ENCODE measurements around the gene ARHGAP35. TPM values are rescaled to one million over a fixed set of nuclear protein-coding genes. Genes with fewer than 3 reads are reported as not detected.
A peak's percentile ranks its signal among the peaks of the same experiment; 100 is the strongest.

The ARHGAP35 gene
- total and polyA plus RNA-seq, 9 donors, result 20.9 to 74.8 (median 51.2) TPM

DNA sequence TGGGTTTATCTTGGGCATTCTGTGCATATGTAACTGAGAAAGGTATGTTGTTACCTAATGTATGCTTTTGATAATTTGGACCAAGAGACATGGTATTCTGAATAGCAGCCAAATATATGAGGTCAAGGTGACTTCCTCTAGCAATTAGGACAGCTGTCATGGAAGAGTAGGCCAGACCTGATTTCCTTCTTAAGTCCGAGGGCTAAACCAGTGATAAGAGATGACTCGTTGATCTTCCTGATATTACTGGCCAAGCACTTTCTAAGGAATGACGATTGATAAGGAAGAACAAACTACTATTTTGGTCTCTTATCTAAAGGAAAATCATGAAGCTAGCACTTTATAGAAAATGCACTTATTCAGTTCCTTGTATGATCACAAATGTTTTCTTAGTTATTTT is 42.7 kb downstream of the ARHGAP35 start:
- Histone ChIP-seq H3K27ac (no peak overlapping the region), H3K9me3 (no peaks in the 10 kb centered on the region), H3K27me3 (no peaks in the 10 kb centered on the region), H3K4me3 (no peak overlapping the region), H3K36me3 (no peaks in the 10 kb centered on the region), H3K4me1 (ENCODE audit: insufficient read depth) (peaks cover 19% of the 10 kb centered on the region)
- DNase-seq, result no peak
- TF ChIP-seq, protein P1, sequence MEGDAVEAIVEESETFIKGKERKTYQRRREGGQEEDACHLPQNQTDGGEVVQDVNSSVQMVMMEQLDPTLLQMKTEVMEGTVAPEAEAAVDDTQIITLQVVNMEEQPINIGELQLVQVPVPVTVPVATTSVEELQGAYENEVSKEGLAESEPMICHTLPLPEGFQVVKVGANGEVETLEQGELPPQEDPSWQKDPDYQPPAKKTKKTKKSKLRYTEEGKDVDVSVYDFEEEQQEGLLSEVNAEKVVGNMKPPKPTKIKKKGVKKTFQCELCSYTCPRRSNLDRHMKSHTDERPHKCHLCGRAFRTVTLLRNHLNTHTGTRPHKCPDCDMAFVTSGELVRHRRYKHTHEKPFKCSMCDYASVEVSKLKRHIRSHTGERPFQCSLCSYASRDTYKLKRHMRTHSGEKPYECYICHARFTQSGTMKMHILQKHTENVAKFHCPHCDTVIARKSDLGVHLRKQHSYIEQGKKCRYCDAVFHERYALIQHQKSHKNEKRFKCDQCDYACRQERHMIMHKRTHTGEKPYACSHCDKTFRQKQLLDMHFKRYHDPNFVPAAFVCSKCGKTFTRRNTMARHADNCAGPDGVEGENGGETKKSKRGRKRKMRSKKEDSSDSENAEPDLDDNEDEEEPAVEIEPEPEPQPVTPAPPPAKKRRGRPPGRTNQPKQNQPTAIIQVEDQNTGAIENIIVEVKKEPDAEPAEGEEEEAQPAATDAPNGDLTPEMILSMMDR (IDR thresholded peaks at IDR 0.05), result no peak
- no peak for TF ChIP-seq POLR2A (IDR thresholded peaks at IDR 0.05)
- no peak for TF ChIP-seq EP300 (IDR thresholded peaks at IDR 0.05)
- 28 to 33% (median 31%) methylated on average over 3 of the region's 3 CpGs for WGBS, 3 donors
- intact Hi-C loops (cut with DNase I), result no loop called here

DNA sequence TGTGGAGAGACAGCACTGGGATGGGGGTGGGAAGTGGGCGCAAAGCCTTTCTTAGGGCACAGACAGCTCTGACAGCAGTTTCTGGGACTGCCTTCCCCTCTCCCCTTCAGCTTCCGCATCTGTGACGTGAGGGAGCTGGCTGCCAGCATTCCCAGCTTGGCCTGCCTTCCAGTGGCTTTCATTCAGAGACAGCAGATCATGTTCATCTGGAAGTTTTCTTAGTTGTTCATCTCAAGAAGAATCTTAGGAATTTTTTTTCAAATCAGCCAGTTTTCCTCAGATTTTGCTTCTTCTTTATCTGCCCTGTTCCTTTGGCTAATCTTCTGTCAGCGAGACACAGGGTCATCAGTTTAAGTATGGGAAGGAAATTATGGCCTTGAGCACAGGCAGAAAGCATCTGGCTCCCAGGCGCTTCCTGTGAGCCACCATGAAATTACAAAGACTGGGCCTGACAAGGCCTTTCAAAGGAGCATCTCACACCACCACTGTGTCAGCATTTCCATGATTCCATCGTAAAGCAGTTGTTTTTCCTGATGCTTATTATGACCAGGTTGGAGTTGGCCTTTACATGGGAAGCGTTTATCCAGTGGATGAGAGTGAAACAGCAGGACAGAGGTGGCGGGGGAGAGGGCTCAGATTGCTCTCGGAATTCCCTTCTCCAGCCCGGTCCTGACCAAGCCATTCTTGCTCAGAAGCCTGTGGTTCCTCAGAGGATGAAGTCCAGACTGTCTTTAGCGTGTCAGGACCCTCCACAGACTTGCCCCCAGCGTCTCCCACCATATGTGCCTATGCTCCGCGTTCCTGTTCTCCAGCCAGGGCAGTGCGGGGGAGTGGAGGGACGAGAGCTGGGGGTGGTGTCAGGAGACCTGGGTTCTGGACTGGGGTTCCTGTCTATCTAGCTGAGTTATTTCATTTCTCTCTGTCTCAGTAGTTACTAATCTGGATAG is 43.6 kb downstream of the ARHGAP35 start:
- peak; percentile 40 to 63 (median 43) for DNase-seq
- intact Hi-C loops (cut with DNase I), result no loop called here
- no peaks in the 10 kb centered on the region for H3K27me3 ChIP-seq
- no peak overlapping the region for H3K4me3 ChIP-seq
- H3K27ac ChIP-seq, result peak overlapping the region in 1 of 2 donors; percentile 50
- H3K36me3 ChIP-seq, result no peaks in the 10 kb centered on the region
- no peaks in the 10 kb centered on the region for H3K9me3 ChIP-seq
- peaks cover 12% of the 10 kb centered on the region for H3K4me1 ChIP-seq (ENCODE audit: insufficient read depth)
- WGBS, 3 donors, result 34 to 46% (median 35%) methylated on average over 16 of the region's 16 CpGs
- no peak for TF ChIP-seq POLR2A (IDR thresholded peaks at IDR 0.05)
- TF ChIP-seq, protein P1 (IDR thresholded peaks at IDR 0.05), result no peak
- no peak for TF ChIP-seq EP300 (IDR thresholded peaks at IDR 0.05)

DNA sequence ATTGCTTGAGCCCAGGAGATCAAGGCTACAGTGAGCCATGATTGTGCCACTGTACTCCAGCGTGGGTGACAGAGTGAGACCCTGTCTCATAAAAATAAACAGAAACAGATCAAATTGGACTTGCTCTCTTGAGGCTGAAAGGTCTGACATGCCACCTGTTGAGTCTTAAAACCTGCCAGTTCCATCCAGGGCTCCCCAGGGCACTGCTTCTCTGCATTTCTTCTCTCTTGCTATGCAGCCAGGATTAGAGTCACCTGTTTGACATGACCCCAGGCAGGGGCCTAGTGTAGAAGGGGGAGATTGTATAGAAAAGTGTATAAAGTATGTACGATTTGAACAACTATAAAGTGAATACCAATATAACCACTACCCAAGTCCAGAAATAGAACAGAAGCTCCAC is 45.4 kb downstream of the ARHGAP35 start:
- Histone ChIP-seq H3K4me3 (no peak overlapping the region), H3K27me3 (no peaks in the 10 kb centered on the region), H3K27ac (no peak overlapping the region), H3K4me1 (ENCODE audit: insufficient read depth) (peaks cover 12% of the 10 kb centered on the region), H3K36me3 (no peaks in the 10 kb centered on the region), H3K9me3 (no peaks in the 10 kb centered on the region)
- WGBS, 3 donors, result 69 to 85% (median 80%) methylated on average over 2 of the region's 2 CpGs
- TF ChIP-seq POLR2A (IDR thresholded peaks at IDR 0.05) (no peak), EP300 (IDR thresholded peaks at IDR 0.05) (no peak)
- TF ChIP-seq, protein P1 (IDR thresholded peaks at IDR 0.05), result no peak
- DNase-seq, result no peak
- intact Hi-C loops (cut with DNase I), result no loop called here

DNA sequence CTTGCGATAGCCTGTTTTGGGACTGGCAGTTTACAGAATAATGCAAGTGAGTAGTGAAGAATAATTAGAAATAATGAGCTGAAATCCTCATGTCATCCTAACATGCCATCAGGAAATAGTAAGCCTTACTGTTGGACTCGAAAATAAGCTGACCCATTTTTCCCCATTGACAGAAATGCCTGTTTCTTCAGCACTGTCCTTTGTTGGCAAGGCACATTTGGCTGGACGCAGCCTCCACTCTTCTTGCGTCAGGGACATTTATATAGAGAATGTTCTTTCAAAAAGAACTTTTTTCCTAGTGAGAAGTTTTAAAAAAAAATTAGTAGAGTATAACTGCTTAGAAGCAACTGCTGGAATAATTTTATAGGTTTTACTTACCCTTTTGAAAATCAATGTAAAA is 47.1 kb downstream of the ARHGAP35 start:
- whole genome bisulfite sequencing, 3 donors, result 65 to 80% (median 77%) methylated on average over 4 of the region's 4 CpGs
- H3K4me1 ChIP-seq (ENCODE audit: insufficient read depth), result peaks cover 9% of the 10 kb centered on the region
- H3K4me3 ChIP-seq, result no peak overlapping the region
- H3K9me3 ChIP-seq, result no peaks in the 10 kb centered on the region
- no peak overlapping the region for H3K27ac ChIP-seq
- intact Hi-C loops (cut with DNase I), result no loop called here
- H3K36me3 ChIP-seq, result no peaks in the 10 kb centered on the region
- no peaks in the 10 kb centered on the region for H3K27me3 ChIP-seq
- TF ChIP-seq, protein P1 (IDR thresholded peaks at IDR 0.05), result no peak
- no peak for TF ChIP-seq EP300 (IDR thresholded peaks at IDR 0.05)
- TF ChIP-seq POLR2A (IDR thresholded peaks at IDR 0.05), result no peak
- DNase-seq, result peak in 1 of 5 donors; percentile 32

All from ovary (tissue), 9 donors.